CD1c-positive myeloid dendritic cell (primary cell): ENCODE results near the gene PGBD5.
"Not testable (repeated sequence)": the region's sequence is repeated elsewhere in the genome, so short reads cannot be mapped to it uniquely, and the experiment has no call there.

Experiments used
- DNase-seq: peaks from one replicate; pipeline ENCODE4 v3.0.0-alpha.2; 2016; ENCODE audit errors: extremely low spot score

Gene PGBD5

DNA sequence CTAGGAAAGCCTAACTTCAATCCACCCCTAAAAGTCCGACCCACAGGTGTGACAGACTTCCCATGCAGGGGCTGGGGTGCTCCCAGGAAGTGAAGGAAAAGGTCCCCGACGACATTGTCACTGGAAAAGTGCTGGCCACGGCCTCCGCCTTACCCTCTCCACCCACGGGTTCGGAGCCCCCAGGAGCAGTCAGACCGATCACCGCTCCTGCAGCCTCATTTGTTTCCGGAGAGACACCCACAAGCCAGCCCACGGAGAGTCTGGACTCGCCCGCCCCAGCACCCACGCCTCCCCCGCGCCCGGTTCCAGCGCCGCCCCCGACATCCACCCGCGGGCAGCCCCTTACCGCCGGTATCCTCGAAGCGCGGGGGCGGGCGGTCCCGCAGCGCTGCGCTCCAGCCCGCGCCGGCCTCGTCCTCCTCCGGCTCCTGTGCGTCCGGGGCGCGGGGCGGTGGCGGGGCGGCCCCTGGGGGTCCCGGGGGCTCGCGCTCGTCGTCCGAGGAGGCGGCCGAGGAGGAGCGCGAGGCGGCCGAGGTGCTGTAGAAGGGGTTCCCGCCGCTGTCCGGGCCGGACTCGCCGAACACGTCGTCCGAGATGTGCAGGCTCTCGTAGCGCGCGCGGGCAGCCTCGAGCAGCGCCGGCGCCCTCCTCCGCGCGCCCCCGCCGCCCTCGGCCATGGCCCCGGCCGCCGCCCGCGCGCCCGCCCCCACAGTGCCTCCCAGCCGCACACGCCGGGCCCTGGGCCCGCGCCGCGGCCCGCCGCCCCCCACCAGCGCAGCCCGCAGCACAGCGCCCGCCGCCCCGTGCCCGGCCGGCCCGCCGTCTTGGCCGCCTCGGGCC is 660 bp downstream of the PGBD5 start:
- no peak for DNase-seq

DNA sequence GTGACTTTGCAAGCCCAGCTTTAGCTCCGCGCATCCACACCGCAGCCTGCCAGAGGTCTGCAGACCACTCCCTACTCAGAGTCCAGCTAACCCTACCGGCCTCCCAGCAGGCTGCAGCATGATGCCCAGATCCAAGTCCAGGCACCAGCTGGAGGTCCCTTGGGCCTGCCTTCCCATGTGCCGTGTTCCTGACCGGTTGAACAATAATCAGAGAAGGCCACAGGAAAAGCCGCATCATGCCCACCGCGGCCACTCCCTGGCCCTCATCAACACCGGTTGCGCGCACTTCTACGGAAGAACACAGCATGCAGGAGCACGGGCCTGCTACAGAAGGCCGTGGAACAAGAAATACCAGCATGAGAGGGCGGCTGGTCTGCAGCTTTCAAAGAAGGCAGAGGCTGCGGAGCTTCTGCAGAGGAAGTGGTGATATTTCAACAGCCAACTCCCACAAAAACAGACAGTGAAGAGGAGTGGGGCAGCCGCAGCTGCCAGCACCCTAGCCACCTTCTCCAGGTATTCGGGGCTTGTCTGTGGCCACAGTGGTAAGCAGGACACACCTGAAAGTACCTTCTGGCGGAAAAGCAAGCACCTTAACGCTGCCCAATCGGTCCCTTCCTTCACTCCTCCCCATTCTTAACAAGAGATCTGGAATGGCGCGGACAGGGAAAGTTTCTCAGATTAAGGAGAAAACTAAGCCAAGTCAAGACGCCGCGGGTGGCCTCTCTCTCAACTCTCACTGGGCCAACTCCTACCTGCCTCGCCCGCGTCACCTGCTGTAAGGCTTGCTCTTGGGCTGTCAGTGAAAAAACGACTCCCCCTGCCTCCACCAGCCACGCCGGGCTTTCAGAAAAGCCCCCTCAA is 1.5 kb downstream of the PGBD5 start:
- peak; percentile 19 for DNase-seq

DNA sequence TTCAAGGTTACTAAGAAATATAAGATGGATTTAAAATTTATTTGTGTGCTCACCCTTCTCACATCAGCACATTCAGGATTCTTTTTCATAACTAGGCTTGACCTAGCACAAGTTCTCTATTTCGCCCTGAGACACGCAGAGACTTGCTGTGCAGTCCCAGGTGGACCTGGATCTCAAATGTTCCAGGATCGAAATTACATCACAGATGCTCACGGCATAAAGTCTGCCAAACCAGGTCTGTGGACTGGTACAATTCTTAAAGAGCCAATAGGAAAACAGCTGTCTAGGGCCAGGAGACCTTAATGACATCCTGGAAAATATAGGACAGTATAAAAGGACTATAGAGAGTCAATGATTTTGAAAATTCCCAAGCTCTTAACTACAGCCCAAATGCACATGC is 2.2 kb downstream of the PGBD5 start:
- no peak for DNase-seq

DNA sequence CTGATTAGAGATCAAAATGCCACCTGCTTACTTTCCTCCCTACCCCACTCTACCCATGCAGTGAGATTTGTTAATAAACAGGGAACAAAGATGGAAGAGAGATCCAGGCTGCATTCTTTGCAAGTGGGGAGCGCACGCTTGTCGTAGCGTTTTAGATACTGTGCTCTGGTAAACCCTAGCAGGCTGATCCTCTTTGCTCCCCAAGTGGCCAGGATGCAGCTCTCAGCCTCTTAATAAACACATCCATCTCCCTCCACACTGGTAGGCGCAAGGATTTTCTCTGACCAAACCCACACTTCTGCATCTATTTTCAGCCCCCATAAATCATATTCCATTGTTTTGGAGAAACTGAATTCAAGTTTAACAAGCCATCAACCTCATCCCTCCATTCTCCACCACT is 2.9 kb downstream of the PGBD5 start:
- DNase-seq = no peak

DNA sequence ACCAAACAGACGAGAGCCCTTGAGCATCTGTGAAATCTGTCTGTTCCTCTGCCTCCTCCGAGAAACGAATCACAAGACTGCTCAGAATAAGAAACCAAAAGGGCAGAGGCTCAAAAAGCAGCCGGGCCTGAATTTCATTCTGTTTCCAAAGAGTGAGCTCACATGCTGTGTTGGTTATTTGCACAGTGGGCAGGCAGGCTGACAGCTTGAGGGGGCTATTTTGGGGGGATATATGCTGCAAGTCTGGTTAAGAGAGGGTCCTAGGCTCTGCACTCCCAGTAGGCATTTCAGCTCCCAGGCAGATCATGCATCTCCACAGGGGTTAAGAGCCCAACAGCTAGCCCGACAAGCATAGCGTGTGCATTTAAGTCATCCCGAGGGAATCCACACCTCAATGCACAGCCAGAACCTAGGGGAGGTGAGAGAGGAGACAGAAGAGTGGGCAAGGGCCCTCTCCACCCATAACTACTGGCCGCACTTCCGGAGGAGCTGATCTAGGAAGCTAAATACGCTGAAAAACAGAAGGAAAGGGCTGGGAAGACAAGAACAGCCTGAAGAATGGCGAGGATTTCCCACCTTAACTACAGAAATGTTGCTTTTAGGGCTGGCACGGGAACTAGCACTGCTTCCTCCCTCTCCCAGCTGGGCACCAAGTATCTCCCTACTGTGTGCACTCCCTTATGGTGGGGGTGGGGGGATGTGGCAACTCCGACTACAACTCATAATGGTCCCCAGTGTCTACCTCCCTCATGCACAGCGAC is 3.7 kb downstream of the PGBD5 start:
- DNase-seq = no peak

DNA sequence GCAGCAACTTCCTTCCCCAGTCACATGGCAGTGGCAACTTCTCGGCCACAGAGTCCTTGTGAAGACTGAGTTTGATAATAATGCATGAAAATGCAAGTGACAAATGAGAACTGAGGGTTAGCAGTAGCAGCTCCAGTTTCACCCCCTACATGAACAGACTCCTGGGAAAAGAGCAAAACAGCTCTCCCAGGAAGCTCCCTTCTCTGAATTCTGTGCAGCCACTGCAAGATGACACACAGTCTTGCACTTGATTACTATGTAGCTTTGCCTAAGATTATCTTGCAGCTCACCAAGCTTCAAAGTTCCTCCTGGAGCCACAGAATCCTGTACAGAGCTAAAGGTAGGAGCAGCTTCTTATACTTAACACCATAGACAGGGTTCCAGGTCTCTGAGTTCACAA is 4.7 kb downstream of the PGBD5 start:
- DNase-seq = no peak

DNA sequence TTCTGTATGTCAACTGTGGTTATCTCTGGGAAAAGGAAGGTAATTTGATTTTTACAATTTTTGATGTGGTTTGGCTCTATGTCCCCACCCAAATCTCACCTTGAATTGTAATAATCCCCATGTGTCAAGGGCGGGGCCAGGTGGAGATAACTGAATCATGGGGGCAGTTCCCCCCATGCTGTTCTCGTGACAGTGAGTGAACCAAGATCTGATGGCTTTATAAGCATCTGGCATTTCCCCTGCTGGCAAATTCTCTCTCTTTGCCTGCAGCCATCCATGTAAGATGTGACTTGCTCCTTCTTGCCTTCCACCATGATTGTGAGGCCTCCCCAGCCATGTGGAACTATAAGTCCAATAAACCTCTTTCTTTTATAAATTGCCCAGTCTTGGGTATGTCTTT is 5.8 kb downstream of the PGBD5 start:
- DNase-seq = not testable (repeated sequence)

DNA sequence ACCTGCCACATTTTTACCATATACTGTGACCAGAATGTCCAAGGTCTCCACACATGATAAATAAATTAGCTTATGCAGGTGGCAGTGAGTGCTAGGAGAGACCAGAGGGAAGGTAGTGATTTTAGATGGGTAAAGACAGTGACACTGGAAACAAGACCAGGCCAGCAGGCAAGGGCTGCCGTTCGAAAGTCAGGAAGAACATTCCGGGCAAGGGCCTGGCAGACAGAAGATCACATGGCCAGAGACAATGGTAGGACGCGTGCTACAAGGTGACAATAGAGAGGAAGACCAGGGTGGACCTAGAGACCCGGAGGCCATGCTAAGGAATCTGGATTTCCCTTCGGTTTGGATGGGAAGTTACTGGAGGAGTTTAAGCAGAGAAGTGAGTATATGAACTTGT is 9.7 kb downstream of the PGBD5 start:
- no peak for DNase-seq

DNA sequence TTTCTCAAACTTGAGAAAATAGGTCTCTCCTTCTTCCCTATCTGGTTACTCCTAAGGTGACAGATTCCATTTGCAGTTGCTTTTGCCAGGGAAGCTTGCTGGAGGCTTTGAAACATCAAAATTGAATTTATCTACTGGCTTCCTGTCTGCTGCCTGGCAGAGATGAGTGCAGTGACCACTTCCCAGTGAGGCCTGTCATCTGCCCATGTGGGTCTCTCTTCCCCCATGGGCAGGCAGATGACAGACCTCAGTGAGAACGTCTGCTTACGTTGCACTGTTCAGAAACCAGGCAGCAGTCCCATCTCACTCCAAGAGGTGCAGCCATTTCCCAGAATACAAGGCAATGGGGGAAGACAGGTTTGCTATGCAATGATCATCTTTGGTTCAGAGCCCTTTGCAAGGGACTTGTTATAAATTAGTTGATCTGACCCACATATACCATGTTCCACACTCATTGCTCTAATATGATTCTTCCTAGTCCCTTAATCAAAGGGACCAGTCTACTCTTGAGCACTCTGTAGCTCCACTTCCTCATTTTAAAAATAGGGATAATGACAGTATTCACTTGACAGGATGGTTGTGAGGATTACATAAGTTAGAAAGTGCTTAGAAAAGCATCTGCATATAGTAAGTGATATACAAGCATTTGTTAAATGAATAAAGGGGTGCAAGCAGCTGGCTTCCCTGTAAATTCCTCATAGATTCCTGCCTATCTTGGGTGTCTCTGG is 10.6 kb downstream of the PGBD5 start:
- no peak for DNase-seq

DNA sequence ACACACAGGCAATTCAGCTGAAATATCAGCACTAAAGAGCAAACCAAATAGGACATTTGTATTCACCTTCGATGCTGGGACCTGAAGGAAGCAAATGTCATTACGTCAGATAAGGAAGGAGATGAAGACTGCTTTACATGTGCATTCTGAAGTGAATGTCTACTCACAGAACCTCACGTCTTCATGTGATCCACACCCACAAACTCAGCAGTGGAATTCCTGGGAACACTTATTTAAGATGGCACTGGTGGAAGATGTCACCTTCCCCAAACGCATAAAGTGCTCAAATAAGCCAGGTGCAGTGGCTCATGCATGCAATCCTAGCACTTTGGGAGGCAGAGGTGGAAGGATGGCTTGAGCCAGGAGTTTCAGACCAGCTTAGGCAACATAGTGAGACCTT is 11.4 kb downstream of the PGBD5 start:
- no peak for DNase-seq

DNA sequence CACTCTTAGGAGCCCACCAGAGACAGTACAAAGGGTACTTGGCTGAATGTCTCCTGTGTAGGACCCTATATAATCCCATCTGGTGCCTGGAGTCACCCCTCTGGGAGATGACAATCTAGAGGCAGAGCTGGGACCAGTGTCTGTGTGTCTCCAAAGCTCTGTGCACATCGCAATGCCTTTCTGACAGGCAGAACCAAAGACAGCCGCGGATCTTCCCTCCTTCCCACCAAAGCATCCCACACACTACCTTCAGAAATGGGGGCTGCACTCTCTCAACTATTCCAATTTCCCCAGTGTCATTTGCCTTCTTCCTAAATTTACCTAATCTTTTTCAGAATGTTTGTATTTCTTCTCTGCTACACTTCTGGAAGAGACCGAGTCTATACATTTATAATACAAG is 12.0 kb downstream of the PGBD5 start:
- no peak for DNase-seq

DNA sequence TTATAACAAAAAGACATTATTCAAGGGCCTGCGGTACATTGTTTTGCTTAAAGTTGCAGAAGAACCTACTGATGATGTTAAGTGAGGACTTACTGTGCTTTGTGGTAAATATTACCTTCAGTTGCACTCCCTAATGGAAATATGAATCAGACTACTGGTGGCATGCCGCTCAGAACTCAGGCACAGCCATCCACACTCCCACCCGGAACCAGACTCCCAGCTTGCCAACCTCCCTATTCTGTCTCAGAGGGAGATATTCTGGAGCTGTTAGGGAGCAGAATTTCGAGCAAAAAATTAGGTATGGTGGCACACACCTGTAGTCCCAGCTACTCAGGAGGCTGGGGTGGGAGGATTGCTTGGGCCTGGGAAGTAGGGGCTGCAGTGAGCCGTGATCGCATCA is 13.1 kb downstream of the PGBD5 start:
- DNase-seq = no peak

DNA sequence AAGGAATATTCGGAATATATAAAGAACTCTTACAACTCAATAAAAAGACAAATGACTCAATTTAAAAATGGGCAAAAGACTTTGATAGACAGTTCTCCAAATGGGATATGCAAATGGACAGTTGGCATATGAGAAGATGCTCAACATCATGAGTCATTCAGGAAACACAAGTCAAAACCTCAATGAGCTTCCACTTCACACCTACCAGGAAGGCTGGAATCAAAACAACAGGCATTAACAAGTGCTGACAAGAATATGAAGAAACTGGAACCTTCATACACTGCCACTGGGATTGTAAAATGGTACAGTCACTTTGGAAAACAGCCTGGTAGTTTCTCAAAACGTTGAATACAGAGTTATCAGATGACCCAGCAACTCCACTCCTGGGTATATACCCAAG is 17.2 kb downstream of the PGBD5 start:
- DNase-seq = no peak

DNA sequence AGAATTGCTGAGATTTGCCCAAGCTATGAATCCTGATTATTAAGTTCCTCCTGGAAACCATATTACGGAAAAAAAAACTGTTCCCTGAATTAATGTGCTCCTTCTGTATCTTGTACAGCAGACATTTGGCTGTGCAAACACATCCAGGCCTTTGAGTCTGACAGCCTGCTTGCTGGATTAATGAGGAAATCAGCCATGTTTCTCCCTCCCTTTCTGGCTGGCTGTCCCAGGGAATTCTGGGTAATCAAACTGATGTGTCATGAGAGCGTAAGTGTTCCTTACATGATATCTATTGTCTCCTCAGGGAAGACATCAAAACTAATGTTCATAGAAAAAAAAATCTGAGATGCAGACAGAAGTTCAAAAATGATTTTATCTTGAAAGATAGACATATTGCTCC is 18.8 kb downstream of the PGBD5 start:
- no peak for DNase-seq

DNA sequence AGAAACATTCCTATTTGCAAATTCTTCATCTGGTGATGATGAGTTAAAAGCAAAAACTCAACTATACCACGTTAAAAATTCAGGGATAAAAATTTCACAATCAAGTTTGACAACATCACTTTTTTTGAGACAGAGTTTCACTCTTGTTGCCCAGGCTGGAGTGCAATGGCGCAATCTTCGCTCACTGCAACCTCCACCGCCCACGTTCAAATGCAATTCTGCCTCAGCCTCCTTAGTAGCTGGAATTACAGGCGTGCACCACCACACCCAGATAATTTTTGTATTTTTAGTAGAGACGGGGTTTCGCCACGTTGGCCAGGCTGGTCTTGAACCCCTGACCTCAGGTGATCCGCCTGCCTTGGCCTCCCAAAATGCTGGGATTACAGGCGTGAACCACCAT is 19.4 kb downstream of the PGBD5 start:
- not testable (repeated sequence) for DNase-seq

DNA sequence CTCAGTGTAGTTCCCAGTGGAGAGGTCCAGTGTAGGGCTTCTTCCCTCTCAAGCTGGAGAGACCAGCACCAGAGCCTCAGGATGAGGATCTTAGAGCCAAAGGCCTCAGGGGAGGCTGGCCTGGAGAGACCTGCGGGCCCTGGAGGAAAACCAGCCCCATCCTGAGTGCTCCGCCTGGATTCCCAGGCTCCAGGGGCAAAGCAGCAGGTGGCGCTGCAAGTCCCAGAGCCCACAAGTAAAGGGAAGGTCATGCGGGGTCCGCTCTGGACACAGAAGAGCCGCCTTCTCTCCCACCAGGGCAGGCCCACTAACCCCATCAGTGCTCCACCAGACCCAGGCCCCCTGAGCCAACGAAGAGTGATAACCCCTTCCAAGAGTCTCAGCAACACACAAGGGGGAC is 22.7 kb downstream of the PGBD5 start:
- no peak for DNase-seq

DNA sequence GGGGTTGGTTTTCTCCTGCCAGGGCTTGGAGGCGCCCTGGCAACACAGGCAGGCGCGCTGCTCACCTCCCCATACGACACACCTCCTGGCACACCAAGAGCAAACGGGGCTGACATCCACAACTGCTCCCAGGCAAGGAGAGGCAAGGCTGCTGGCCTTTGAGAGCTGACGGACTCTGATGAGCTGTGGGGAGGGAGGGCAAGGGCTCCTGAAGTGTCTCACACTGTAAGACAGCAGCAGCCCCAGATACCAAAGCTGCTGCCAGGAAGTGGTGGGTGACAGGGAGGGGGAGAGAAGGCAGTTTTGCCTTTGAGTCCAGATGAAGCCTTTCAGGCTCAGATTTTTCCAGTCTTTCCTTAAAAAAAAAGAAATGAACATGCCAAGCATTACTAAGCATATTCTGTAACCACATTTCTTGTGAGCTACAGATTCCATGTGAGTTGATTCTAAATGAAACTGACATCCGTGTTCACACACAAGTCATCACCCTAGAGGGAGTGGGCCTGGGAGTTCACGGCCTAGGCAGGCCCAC is 24.3 kb downstream of the PGBD5 start:
- DNase-seq = no peak

DNA sequence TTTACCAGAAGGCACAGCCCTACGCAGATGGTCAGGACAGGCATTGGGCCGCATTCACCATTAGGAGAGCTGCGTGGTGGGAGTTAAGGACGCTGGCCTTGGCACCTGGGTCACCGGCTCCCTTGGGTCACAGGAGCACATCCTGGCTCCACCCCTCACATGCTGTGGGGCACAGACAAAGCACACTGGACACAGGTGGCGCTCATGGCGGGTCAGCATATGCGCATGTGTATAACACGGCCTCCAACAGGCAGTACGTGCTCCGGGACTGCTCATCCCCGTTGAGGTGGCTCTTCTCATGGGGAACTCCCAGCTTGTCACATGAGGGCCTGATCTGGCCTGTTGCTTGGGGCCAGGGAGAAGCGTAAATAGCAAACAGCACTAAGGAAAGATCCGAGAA is 25.0 kb downstream of the PGBD5 start:
- no peak for DNase-seq

DNA sequence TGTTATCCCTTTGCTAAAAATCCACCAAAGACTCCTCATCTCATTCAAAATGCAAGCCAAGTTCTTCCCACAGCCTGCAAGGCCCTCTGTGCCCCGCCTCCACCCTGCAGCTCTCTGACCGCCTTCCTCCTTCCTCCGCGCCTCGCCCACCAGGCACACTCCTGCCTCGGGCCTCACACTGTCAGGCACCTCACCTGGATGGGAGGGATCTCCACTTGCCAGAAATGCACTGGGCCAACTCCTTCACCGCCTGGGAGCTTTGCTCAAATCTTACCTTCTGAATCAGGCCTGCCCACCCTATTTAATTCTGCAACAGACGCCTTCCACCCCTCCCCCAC is 26.2 kb downstream of the PGBD5 start:
- no peak for DNase-seq

DNA sequence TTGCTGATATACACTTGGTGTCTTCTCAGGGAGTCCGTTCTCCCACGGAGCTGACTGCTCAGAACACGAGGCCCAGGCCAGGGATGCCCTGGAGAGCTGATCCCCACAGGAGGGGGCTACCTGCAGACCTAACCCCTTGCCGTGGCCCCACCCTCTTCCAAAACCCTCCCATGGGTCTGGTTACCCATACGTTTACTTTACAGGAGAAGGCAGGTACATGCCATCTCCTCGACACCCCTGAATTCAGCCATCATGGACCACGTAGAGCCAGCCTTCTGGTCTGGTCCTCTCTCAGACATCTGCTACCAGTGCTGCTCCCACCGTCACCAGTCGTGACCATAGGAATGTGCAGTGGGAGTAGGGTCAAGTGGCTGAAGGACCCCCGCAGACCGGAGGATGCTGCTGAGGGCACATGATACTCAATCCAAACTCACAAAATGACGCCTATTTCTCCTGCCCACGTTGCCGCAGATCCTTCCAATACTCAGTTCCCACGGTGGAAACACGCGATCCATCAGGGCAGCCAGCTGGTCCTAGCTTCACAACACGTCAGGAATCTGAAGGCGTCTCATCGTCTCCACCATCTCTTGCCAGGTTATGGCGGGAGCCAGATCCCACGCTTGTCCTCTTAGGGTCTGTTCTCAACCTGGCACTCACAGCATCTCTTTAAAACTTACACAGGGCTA is 26.7 kb downstream of the PGBD5 start:
- no peak for DNase-seq

DNA sequence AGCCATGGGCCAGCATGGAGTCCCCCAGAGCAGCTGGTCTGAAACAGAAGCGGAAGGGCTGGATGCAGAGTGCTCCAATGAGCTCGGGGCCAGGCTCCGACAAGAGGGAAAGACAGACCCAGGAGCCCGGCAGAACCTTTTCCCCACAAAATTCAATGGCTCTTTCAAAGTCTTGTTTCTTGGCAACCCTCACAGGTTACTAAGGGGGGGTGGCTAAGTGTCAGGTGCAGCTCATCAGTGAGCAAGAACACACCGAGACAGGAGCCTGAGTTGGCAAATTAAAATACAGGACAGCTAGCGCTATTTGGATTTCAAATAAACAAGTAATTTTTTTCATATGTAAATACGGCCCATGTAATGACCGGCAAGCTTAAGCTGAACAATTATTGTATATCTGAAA is 27.3 kb downstream of the PGBD5 start:
- no peak for DNase-seq
